Panc1 (cell line): ENCODE results near the gene SIK3.

Experiments used
- CTCF ChIP-seq: fragments of 450-650 bp; IDR thresholded peaks from 2 replicates; pipeline ENCODE4 v1.5.1; 2017; ENCODE audit warnings: mild to moderate bottlenecking
- POLR2AphosphoS5 ChIP-seq: IDR thresholded peaks from 2 replicates; pipeline ENCODE4 v1.6.1; 2012; ENCODE audit warnings: mild to moderate bottlenecking, low read depth, low read length, moderate library complexity
- REST ChIP-seq, 2 experiments: IDR thresholded peaks; 2 replicates each; pipeline ENCODE4 v1.6.1; 2011 to 2012; ENCODE audit warnings: low read depth in 2 of 2, control low read depth in 1 of 2, low read length in 1 of 2, mild to moderate bottlenecking in 1 of 2, moderate library complexity in 1 of 2; ENCODE audit not compliant: insufficient read depth in 1 of 2
- SIN3A ChIP-seq: IDR thresholded peaks from 2 replicates; pipeline ENCODE4 v1.6.1; 2012; ENCODE audit warnings: low read depth, mild to moderate bottlenecking, low read length, moderate library complexity, borderline replicate concordance; ENCODE audit not compliant: insufficient read depth
- TCF7L2 ChIP-seq: IDR thresholded peaks from 2 replicates; pipeline ENCODE4 v1.6.1; 2011; ENCODE audit warnings: mild to moderate bottlenecking, low read depth, low read length, inconsistent platforms

- TF ChIP-seq CTCF (no peak), POLR2AphosphoS5 (no peak), REST (IDR thresholded peaks at IDR 0.05; ENCODE audit: insufficient read depth in 1 of 2, low read depth in 2 of 2, low read length in 1 of 2) (no peak), SIN3A (no peak), TCF7L2 (no peak)
Measured at GRCh38 chr11:116903090-116903489, 195.1 kb downstream of the SIK3 start.
